Measurements from ENCODE around the gene SYNPO.

- TF ChIP-seq CTCF (conservative IDR thresholded peaks at IDR 0.05), result no peak
- TF ChIP-seq ZFX (IDR thresholded peaks at IDR 0.05), result no peak
Observed at GRCh38 chr5:150689120-150689519, 48.7 kb downstream of the SYNPO start.
